ENCODE measurements around the gene AMPD2. TPM values are rescaled to one million over a fixed set of nuclear protein-coding genes. Genes with fewer than 3 reads are reported as not detected.

The AMPD2 gene
- total and polyA plus RNA-seq, 9 of the 15 experiments (the other 6 are each of a cell fraction or from before 2014, with no cell fraction given) = 2.0 to 77.7 (median 28.2) TPM

GRCh38 chr1:109629372-109630030, 9.9 kb downstream of the AMPD2 start:
- in situ Hi-C loops (cut with MboI) (no loop called here), intact Hi-C loops (cut with micrococcal nuclease) (loop anchor here (1.0 kb wide), 1 partner anchor 83 kb away; no protein-coding TSS in a partner anchor)
- no peaks in the 10 kb centered on the region for H3K79me2 ChIP-seq (ENCODE audit: control insufficient read depth, insufficient read depth, low read length)
- no peak for TF ChIP-seq SETDB1 (IDR thresholded peaks at IDR 0.05; ENCODE audit: low read length)
- no peak for TF ChIP-seq MECOM (CRISPR knock-in tag; IDR thresholded peaks at IDR 0.05)
- TF ChIP-seq ZNF644 (tag; IDR thresholded peaks at IDR 0.05; ENCODE audit: low read depth) = no peak
- no peak for TF ChIP-seq NCOA4 (IDR thresholded peaks at IDR 0.05; ENCODE audit: partially characterized antibody)
- TF ChIP-seq ZFP30 (CRISPR knock-in tag; IDR thresholded peaks at IDR 0.05; ENCODE audit: borderline replicate concordance) = no peak
- TF ChIP-seq MAFF (IDR thresholded peaks at IDR 0.05; ENCODE audit: low read length) = no peak
- no peak for TF ChIP-seq NR1H2 (CRISPR knock-in tag; IDR thresholded peaks at IDR 0.05)
- TF ChIP-seq IRF2 (CRISPR knock-in tag; IDR thresholded peaks at IDR 0.05) = no peak
- ATAC-seq = no peak
- CTCF ChIA-PET (ENCODE audit: low intra/inter-chr PET ratio) = interaction anchor here (2.6 kb wide), 1 partner anchor 83 kb away, joined by 24 read pairs; no protein-coding TSS in a partner anchor
- FAIRE-seq = no peak
- 86% methylated on average over 10 of the region's 10 CpGs for WGBS (ENCODE audit: insufficient coverage, low coverage, missing lambda C conversion rate)
- H3K9ac ChIP-seq (ENCODE audit: insufficient read depth in 1 of 2, low read depth in 2 of 2, low read length in 2 of 2) = no peak overlapping the region
- no TSS peak for BruUV-seq (replicated peaks)
- H2AFZ ChIP-seq (ENCODE audit: low read depth, low read length) = no peak overlapping the region
- POLR2A ChIA-PET = interaction anchor here (0.8 to 4.2 kb wide), 4 partner anchors 9 to 81 kb away, joined by 3 to 23 read pairs (median 12); partner anchors contain the start of gene GNAI3
- no peak overlapping the region for H3K4me3 ChIP-seq
- no peak overlapping the region for H3K4me2 ChIP-seq (ENCODE audit: insufficient read depth, low read length)
- no peak for DNase-seq (ENCODE audit: extremely low read depth in 1 of 4, low spot score in 3 of 4)
- H3K27me3 ChIP-seq (ENCODE audit: control insufficient read depth in 2 of 2, insufficient read depth in 2 of 2, low read length in 2 of 2) = no peaks in the 10 kb centered on the region
- H3K9me3 ChIP-seq (replicated peaks; ENCODE audit: control insufficient read depth, insufficient read depth, low read depth, low read length) = no peaks in the 10 kb centered on the region
- no peak overlapping the region for H3K27ac ChIP-seq (ENCODE audit: extremely low read depth, low read depth, low read length)
- H3K9me1 ChIP-seq (ENCODE audit: control insufficient read depth, insufficient read depth, low read length) = peaks cover 5% of the 10 kb centered on the region
- peaks cover 0 to 45% of the 10 kb centered on the region in 2 experiments; a peak in 2 of 5 replicates for H3K4me1 ChIP-seq (replicated peaks in 1 of 2; ENCODE audit: control insufficient read depth in 2 of 2, insufficient read depth in 2 of 2, low read length in 2 of 2)
- peaks cover 4% of the 10 kb centered on the region; the same call in 1 of the 2 replicates for H4K20me1 ChIP-seq (replicated peaks; ENCODE audit: control insufficient read depth, insufficient read depth, low read length)
- peaks cover 63% of the 10 kb centered on the region; the same call in 2 of the 3 replicates for H3K36me3 ChIP-seq (ENCODE audit: control insufficient read depth, insufficient read depth, low read length)
